Activated T-helper 1 cell treated with Interleukin-2 at 50 U/mL for 16 hours (primary cell): ENCODE measurements around the gene DEPP1.

Experiments
- DNase-seq: peaks from one replicate; pipeline ENCODE4 v3.0.0-alpha.2; 2020; ENCODE audit warnings: low read depth

Gene DEPP1

GRCh38 chr10:44954042-44954441 is 24.6 kb downstream of the DEPP1 start:
- DNase-seq = no peak

DNA sequence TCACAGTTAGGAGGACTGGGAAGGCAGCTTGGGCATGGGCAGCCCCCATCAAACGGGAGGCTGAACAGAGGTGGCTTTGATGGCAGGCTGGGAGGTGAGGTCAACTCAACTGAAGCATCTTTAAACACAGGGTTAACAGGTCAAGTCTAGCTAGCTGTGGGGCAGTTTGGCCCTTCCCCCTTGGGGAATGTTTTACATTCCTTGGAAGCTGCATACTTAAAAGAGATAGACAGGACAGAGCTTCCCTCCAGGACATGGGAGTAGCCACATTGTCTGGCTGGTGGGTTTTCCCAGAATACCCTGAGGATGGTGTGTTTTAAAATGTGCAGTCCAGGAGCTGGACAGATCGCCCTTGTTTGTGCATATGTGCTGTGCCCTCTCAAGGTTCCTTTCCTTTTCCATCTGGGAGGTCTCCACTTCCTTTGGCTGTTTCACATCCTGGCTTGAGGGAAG is 25.8 kb downstream of the DEPP1 start:
- DNase-seq = no peak

DNA sequence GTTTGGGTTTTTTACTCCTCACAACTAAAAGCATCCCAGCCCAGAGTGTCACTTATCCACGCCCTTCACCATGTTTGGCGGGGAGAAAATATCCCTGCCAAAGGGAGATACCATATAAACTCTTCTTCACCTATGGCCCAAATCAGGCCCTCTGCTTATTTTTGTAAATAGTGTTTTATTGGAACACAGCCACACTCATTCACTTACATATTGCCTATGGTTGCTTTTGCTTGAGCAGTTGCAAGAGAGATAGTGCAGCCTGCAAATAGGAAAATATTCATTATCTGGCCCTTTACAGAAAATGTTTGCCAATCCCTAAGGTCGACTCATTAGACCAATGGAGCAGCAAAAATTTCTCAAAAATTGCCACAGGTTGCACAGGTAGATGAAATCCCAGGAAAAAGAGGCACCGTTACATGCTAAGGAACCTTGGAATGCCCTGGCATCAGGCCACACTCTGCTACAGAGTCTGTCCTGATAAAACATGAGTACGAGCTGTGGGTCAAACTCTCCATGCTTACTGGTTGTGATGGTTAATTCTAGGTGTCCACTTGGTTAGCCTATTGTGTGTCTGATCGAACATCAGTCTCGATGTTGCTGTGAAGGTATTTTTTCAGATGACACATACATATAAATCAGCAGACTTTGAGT is 26.9 kb downstream of the DEPP1 start:
- no peak for DNase-seq

- DNase-seq = no peak
Measured at GRCh38 chr10:44950326-44951225, 28.0 kb downstream of the DEPP1 start.

DNA sequence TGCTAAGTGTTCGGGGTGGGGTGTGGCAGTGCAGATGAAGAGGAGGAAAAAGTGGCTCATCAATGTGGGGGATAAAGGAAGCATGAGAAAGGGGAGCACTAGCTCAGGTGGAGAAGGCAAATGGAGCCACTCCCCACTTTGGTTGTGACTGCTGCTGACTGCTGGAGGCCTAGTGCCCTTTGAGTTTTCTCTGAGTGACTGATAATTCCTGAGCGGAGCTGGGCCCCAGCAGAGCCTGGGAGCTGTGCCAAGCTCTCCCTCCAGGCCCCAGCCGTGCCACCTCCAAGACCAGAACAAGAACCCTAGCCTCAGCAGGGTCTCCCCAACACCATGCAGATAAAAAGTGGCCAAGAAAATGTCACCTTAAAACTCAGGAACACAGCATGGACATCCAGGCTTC is 28.7 kb downstream of the DEPP1 start:
- DNase-seq = no peak

DNA sequence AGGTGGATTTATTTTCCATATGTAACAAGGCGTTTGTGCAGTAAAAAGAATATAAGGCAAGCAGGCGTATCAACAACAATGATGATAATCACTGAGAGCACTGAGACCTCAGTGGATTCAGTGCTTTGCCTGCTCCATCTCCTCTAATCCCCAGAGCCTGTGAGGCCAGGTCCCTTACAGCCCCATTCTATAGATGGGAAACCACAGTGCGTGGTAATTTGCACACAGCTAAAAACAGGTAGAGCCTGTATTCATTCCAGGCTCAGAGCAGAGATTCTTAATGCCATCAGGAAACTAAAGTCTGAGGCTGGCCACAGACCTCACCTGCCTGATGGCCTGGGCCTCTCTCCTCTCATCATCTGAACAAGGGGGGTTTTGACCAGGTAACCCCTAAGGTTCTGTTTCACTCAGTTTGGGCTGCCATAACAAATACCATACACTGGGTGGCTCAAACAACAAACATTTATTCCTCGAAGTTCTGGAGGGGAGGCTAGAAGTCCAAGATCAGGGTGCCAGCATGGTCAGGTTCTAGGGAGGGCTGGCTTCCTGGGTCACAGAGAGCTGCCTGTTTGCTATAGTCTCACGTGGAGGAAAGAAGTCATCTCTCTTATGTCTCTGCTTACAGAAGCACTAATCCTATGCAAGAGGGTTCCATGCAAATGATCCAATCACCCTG is 29.3 kb downstream of the DEPP1 start:
- DNase-seq = no peak

GRCh38 chr10:44948642-44949041 is 30.0 kb downstream of the DEPP1 start:
- no peak for DNase-seq

DNA sequence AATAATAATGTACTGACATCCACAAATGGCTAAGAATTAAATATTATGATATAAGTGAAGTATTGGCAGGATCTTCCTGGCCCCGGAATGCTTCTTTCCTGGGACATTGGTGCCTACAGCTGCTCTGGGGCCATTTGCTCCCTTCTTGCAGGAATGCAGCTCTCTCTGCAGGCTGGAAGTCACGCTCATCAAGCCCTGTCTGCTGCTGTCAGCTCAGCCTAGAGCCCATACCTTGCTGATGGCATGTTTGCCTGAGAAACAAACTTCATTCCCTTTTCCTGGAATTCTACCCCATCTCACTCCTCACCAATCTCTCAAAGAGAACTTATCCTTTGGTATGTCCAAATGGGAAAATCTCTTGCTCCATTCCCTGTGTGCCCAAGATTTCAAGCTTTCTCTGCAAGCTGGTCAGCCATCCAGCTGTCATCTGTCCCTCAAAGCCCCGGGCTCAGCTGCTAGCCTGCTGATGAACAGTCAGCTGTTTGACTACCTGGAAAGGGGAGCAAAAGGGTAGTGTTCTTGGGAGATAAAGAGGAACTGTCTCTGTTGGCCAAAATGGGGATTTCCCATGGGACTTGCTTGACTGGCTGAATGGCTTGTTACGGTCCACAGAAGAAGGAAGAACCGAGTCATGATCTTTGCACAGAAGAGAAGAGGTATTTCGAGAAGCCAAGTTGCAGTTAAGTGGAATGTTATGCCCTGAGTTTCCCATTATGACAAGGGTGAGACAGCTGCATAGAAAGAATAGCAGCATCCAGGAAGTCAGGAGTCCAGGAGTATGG is 31.0 kb downstream of the DEPP1 start:
- DNase-seq = no peak

DNA sequence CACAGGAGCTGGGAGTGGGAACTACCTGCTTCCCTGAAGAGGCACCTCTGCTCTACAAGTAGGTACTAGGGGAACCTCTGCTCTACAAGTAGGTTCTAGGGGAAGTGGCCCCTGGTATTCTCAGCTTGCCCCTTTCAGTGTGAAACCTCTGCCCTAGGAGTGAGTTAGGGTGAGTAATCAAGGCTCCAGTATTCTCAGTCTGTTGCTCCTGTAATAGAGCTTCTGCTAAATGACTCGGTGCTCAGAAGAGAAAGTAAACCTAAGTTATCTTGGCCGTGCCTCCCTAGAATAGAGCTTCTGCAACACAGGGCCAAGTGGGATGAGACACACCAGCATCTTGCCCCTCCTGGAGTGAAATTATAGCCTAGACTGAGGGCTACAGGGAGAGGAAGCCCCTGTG is 32.4 kb downstream of the DEPP1 start:
- DNase-seq = no peak

- DNase-seq = no peak
Measured at GRCh38 chr10:44944354-44944753, 34.3 kb downstream of the DEPP1 start.

DNA sequence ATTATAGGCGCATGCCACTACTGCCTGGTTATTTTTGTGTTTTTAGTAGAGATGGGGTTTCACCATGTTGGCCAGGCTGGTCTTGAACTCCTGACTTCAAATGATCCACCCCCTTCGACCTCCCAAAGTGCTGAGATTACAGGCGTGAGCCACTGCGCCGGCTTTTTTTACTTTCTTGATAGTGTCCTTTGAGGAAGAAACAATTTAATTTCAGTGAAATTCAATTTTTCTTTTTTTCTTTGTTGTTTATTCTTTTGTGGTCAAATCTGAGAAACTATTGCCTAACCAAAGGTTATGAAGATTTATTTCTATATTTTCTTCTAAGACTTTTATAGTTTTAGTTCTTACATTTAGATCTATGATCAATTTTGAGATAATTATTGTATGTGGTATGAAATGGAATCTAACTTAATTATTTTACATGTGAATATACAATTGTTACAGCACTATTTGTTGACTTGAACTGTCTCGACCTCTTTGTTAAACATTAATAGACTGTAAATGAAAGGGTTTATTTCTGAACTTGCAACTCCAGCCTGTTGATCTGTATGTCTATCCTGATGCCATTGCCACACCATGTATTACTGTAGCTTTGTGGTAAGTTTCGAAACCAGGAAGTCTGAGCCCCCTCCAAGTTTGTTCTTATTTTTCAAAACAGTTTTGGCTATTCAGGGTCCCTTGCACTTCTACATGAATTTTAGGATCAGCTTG is 38.8 kb downstream of the DEPP1 start:
- DNase-seq = no peak

GRCh38 chr10:44938956-44939355 is 39.7 kb downstream of the DEPP1 start:
- no peak for DNase-seq

- DNase-seq = no peak
Measured at GRCh38 chr10:44937196-44938005, 41.2 kb downstream of the DEPP1 start.

DNA sequence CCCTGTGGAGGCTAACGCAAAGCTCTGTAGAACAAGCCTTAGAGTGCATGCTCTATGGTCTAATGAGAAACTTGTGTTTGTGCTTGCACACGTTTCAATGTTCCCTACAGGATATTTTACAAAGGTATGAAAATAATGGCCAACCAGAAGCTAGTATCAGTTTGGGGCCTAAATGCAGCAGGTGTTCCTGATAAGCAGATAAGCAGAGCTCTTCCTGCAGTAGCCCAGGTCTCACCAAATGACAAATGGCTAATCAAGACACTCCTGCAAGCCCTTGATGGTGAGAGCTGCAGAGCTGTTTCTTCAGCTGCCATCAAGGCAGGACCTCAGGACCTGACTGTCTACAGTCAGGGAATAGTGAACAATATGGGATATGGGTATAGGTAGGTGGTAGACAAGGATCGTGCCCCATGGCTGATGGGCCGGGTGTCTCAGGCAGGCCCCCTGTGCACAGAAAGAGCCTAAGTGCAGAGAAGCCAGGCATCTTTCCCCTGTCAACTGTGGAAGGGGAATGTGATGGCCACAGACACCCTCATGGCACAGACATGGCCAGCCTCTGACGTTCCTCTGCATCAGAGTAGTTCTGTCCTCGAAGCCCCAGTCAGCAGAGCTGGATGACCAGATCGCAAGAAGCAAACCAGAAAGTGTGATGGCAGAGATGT is 42.2 kb downstream of the DEPP1 start:
- no peak for DNase-seq

DNA sequence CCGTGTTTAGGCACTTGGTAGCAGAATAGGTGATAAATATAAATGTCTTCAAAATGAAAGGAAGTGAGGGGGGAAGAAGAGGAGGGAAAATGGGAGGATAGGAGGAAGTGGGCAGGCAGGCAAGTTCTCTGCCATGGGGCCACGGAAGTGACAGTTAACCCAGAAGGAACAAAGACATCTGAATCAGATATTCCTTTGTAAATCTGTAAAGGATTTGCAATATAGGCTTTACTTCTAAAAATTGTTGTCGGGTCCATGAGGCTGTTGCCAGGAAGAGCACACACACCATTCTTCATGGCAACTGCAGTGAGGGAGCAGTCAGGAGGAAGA is 42.7 kb downstream of the DEPP1 start:
- no peak for DNase-seq

DNA sequence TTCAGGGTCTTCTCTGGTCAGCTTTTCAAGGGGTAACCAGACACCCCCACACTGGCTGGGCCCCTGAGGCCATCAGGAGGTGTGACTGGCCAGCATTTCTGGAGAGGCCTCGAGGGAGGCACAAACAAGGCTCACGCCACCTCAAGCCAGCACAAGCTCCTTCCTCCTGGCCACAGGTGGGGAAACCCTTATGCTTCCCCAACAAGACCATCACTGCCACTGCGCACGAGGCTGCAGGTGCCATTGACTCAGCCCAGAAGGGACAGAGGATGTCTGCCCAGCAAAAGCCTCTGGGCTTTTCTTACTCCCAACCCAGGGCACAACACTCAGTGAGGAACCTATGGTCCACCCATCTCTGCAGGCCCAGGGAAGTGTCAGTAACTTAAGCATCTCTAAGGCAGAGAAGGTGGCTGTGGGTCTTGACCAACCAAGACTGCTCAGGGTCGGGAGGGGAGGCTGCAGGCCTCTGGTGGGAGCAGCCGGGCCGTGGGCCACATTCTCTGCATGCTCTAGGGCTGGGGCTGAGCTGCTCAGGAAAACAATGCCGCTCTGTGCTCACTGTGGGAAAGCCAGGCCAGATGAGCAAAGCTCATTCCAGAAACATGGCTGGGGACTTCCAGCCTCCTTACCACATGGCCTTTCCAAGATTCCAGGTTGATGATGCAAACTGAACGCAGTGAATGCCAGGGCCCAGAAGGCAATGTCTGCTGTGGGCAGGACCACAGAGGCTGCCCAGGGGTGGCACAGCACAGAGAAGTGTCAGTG is 43.2 kb downstream of the DEPP1 start:
- DNase-seq = no peak

GRCh38 chr10:44934416-44935200 is 44.0 kb downstream of the DEPP1 start:
- DNase-seq = no peak

DNA sequence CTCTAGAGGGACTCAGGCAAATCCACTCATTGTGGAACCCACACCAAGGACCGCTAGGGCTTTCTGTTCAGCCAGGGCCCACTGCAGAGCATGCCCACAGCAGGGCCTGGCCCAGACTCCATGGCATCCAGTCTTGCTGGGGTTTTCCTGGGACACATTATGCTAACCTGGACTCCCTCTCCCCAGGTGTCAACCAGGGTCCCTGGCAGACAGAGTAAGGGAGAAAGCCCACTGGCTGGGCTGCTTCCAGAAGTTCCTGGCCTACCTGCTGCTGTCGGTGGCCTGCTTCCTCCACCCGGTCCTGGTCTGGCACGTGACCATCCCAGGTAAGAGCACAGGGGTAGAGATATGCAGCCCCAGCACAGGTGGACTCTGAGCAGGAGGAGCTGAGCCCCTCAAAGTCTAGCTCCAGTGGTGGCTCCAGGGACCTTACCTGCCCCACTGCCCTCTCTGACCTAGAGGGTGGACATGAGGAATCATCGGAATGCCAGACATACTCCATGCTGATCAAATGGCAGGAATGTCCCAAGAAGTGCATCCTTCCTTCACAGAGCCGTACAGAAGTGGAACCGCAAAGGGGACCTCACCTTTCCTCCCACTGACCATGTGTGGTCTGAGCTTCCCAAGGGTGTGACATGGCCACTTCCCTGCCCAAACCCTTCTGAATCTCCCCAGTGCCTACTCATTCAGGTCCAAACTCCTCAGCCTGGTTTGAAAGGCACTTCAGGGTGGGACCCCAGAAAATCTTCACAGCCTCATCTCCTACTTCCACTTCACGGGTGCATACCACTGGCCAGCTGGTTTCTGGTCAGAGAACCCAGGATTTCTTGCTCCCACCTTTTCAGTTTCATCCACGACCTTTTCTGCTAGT is 44.9 kb downstream of the DEPP1 start:
- DNase-seq = no peak
